Measurements from ENCODE around the gene NIP7. TPM values are rescaled to one million over a fixed set of nuclear protein-coding genes. Genes with fewer than 3 reads are reported as not detected.

NIP7 gene
- total and polyA plus RNA-seq, 9 of the 15 experiments (the other 6 are each of a cell fraction or from before 2014, with no cell fraction given) = 28.9 to 85.5 (median 72.5) TPM

DNA sequence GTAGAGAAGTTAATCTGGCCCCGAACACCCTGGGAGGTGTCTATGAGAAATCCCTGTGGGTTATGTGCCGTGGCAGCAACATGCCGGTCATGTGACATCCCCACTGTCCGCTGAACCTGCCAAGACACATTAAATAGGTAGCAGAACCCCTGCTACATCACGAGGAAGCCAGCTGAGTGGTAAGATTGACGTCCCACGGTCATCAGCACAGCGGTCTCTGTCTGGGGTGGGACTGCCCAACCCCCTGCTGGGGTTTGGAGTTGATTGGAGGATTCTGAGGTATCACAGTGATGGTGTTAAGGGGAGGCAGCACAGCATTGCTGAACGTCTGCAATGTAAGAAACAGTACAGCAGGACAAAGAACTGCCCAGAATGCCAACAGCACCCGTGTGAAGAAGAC lies 10.0 kb downstream of the NIP7 start:
- WGBS (ENCODE audit: insufficient coverage, low coverage, missing lambda C conversion rate) = 61% methylated on average over 10 of the region's 10 CpGs
- H3K79me2 ChIP-seq (ENCODE audit: control insufficient read depth, insufficient read depth, low read length) = no peaks in the 10 kb centered on the region
- no peaks in the 10 kb centered on the region for H3K27me3 ChIP-seq (ENCODE audit: control insufficient read depth in 2 of 2, insufficient read depth in 2 of 2, low read length in 2 of 2)
- H3K36me3 ChIP-seq (ENCODE audit: control insufficient read depth, insufficient read depth, low read length) = peaks cover 7% of the 10 kb centered on the region; the same call in 1 of the 3 replicates
- ATAC-seq (no peak), FAIRE-seq (no peak), DNase-seq (ENCODE audit: extremely low read depth in 1 of 4, low spot score in 3 of 4) (no peak)
- POLR2A ChIA-PET = no interaction called here
- no peaks in the 10 kb centered on the region for H3K9me3 ChIP-seq (replicated peaks; ENCODE audit: control insufficient read depth, insufficient read depth, low read depth, low read length)
- CTCF ChIA-PET (ENCODE audit: low intra/inter-chr PET ratio) = no interaction called here
- no peaks in the 10 kb centered on the region; a peak in 1 of 5 replicates for H3K4me1 ChIP-seq (replicated peaks in 1 of 2; ENCODE audit: control insufficient read depth in 2 of 2, insufficient read depth in 2 of 2, low read length in 2 of 2)
- in situ Hi-C loops (cut with MboI) (no loop called here), intact Hi-C loops (cut with micrococcal nuclease) (no loop called here)
- peaks cover 4% of the 10 kb centered on the region; the same call in 1 of the 2 replicates for H4K20me1 ChIP-seq (replicated peaks; ENCODE audit: control insufficient read depth, insufficient read depth, low read length)
- H3K9me1 ChIP-seq (ENCODE audit: control insufficient read depth, insufficient read depth, low read length) = no peaks in the 10 kb centered on the region
- H2AFZ ChIP-seq (ENCODE audit: low read depth, low read length) = no peak overlapping the region
- H3K4me3 ChIP-seq = no peak overlapping the region
- H3K9ac ChIP-seq (ENCODE audit: insufficient read depth in 1 of 2, low read depth in 2 of 2, low read length in 2 of 2) = no peak overlapping the region; a peak in 1 of 4 replicates
- no peak for TF ChIP-seq FOXP1 (CRISPR knock-in tag; IDR thresholded peaks at IDR 0.05)
- TF ChIP-seq, protein P1, sequence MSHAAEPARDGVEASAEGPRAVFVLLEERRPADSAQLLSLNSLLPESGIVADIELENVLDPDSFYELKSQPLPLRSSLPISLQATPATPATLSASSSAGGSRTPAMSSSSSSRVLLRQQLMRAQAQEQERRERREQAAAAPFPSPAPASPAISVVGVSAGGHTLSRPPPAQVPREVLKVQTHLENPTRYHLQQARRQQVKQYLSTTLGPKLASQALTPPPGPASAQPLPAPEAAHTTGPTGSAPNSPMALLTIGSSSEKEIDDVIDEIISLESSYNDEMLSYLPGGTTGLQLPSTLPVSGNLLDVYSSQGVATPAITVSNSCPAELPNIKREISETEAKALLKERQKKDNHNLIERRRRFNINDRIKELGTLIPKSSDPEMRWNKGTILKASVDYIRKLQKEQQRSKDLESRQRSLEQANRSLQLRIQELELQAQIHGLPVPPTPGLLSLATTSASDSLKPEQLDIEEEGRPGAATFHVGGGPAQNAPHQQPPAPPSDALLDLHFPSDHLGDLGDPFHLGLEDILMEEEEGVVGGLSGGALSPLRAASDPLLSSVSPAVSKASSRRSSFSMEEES (CRISPR knock-in tag; IDR thresholded peaks at IDR 0.05) = peak; percentile 21; the same call in 1 of the 2 replicates
- TF ChIP-seq SIN3A (IDR thresholded peaks at IDR 0.05; ENCODE audit: borderline replicate concordance in 2 of 2, control insufficient read depth in 1 of 2, low read depth in 2 of 2, low read length in 2 of 2) = no peak
- no peak for TF ChIP-seq RUNX1 (IDR thresholded peaks at IDR 0.05; ENCODE audit: low read depth)
- TF ChIP-seq NCOA6 (IDR thresholded peaks at IDR 0.05) = no peak
- no peak for TF ChIP-seq NFIX (CRISPR knock-in tag; IDR thresholded peaks at IDR 0.05; ENCODE audit: low read depth)
- TF ChIP-seq ZNF445 (CRISPR knock-in tag; IDR thresholded peaks at IDR 0.05; ENCODE audit: low read depth) = no peak
- TF ChIP-seq ZNF778 (CRISPR knock-in tag; IDR thresholded peaks at IDR 0.05) = no peak
- no peak overlapping the region for H3K27ac ChIP-seq (ENCODE audit: extremely low read depth, low read depth, low read length)
- no TSS peak for BruUV-seq (replicated peaks)
- H3K4me2 ChIP-seq (ENCODE audit: insufficient read depth, low read length) = no peak overlapping the region

Data from K562 (cell line).